GM23248 (cell line): ENCODE results near the gene TMEM145. TPM values are rescaled to one million over a fixed set of nuclear protein-coding genes. Genes with fewer than 3 reads are reported as not detected.
A peak's percentile ranks its signal among the peaks of the same experiment; 100 is the strongest.

Experiments used
- DNase-seq: peaks from one replicate; pipeline ENCODE4 v3.0.0-alpha.2; 2015
- H2AFZ ChIP-seq: fragments of 200-600 bp; sonication (generic); 2 replicates; pipeline ENCODE4 v1.6.1; 2016; ENCODE audit warnings: antibody characterized with exemption
- H3F3A ChIP-seq: fragments of 200-600 bp; sonication (generic); 2 replicates; pipeline ENCODE4 v1.6.1; 2016; ENCODE audit warnings: mild to moderate bottlenecking, antibody characterized with exemption, mixed run types; ENCODE audit not compliant: insufficient read depth
- H3K27ac ChIP-seq: fragments of 200-600 bp; sonication (generic); 2 replicates; pipeline ENCODE4 v1.5.1; 2016; ENCODE audit warnings: mild to moderate bottlenecking
- H3K27me3 ChIP-seq: fragments of 200-600 bp; sonication (generic); replicated peaks from 2 replicates; pipeline ENCODE4 v1.6.1; 2016; ENCODE audit warnings: mild to moderate bottlenecking; ENCODE audit not compliant: insufficient read depth
- H3K36me3 ChIP-seq: fragments of 200-600 bp; sonication (generic); 2 replicates; pipeline ENCODE4 v1.6.1; 2016; ENCODE audit warnings: low read depth, mild to moderate bottlenecking
- H3K4me1 ChIP-seq: fragments of 200-600 bp; sonication (generic); 2 replicates; pipeline ENCODE4 v1.6.1; 2016; ENCODE audit warnings: mild to moderate bottlenecking; ENCODE audit not compliant: insufficient read depth
- H3K4me2 ChIP-seq: fragments of 200-600 bp; sonication (generic); one replicate; pipeline ENCODE4 v1.6.1; 2016; ENCODE audit warnings: mild to moderate bottlenecking; ENCODE audit not compliant: unreplicated experiment
- H3K4me3 ChIP-seq: fragments of 200-600 bp; sonication (generic); 2 replicates; pipeline ENCODE4 v1.5.1; 2016; ENCODE audit warnings: mild to moderate bottlenecking
- H3K79me2 ChIP-seq: fragments of 200-600 bp; sonication (generic); 2 replicates; pipeline ENCODE4 v1.6.1; 2016; ENCODE audit warnings: mild to moderate bottlenecking; ENCODE audit not compliant: insufficient read depth
- H3K9ac ChIP-seq: fragments of 200-600 bp; sonication (generic); 2 replicates; pipeline ENCODE4 v1.6.1; 2016; ENCODE audit warnings: mild to moderate bottlenecking
- H3K9me2 ChIP-seq: fragments of 200-600 bp; sonication (generic); 2 replicates; pipeline ENCODE4 v1.6.1; 2016; ENCODE audit warnings: mixed run types, mild to moderate bottlenecking, moderate library complexity; ENCODE audit not compliant: insufficient read depth
- H3K9me3 ChIP-seq: fragments of 200-600 bp; sonication (generic); one replicate; pipeline ENCODE4 v1.6.1; 2017; ENCODE audit warnings: low read depth
- H4K20me1 ChIP-seq: fragments of 200-600 bp; sonication (generic); 2 replicates; pipeline ENCODE4 v1.6.0; 2016; ENCODE audit not compliant: insufficient read depth
- EZH2 ChIP-seq: fragments of 200-600 bp; sonication (generic); IDR thresholded peaks from 2 replicates; pipeline ENCODE4 v1.6.1; 2018; ENCODE audit warnings: antibody characterized with exemption, mild to moderate bottlenecking; ENCODE audit not compliant: insufficient read depth, poor library complexity, severe bottlenecking
- EZH2phosphoT487 ChIP-seq: fragments of 200-600 bp; sonication (generic); IDR thresholded peaks from 2 replicates; pipeline ENCODE4 v1.6.1; 2018; ENCODE audit warnings: antibody characterized with exemption, moderate library complexity, mild to moderate bottlenecking, low read depth; ENCODE audit not compliant: insufficient read depth
- WGBS, 2 experiments: methylation state at CpG; one replicate each; pipeline ENCODE4 v1.1.6; 2015 to 2017; ENCODE audit warnings: low lambda C conversion rate in 2 of 2, low coverage in 1 of 2; ENCODE audit errors: missing lambda C conversion rate in 2 of 2; 5-methylcytosine and 5-hydroxymethylcytosine counted together
- in situ Hi-C: fragments of 300-500 bp; cut with MboI; formaldehyde crosslinking; loops from 2 replicates; pipeline ENCODE4 v1.15.0; 2020
- polyA plus RNA-seq: library from polyadenylated mRNA; unstranded; fragments of >200 nt; fragmentation: Nextera tagmentation; extraction: Ambion mirVana; gene quantifications from 2 replicates; pipeline ENCODE4 v1.2.1, GENCODE V29; 2016
- total RNA-seq: library from RNA; depleted of rRNA; stranded (reverse); fragments of >200 nt; shearing (Covaris generic); gene quantifications from 2 replicates; pipeline ENCODE4 v1.2.3, GENCODE V29; 2014

The TMEM145 gene
- total and polyA plus RNA-seq, 2 experiments from 2014 or later, result not detected

GRCh38 chr19:42325896-42326771, 13.0 kb downstream of the TMEM145 start:
- WGBS, 2 experiments, result 4 to 6% methylated on average over 31 to 34 of the region's 37 CpGs
- in situ Hi-C loops, result no loop called here
- TF ChIP-seq EZH2phosphoT487 (no peak), EZH2 (no peak)
- Histone ChIP-seq H3F3A (no peaks in the 10 kb centered on the region), H3K9me2 (no peaks in the 10 kb centered on the region), H3K9me3 (no peaks in the 10 kb centered on the region), H4K20me1 (no peaks in the 10 kb centered on the region), H3K27me3 (peaks cover 18% of the 10 kb centered on the region), H3K36me3 (no peaks in the 10 kb centered on the region), H3K4me1 (peaks cover 5% of the 10 kb centered on the region; the same call in 1 of the 2 replicates), H3K79me2 (peaks cover 35% of the 10 kb centered on the region), H3K9ac (peak overlapping the region; percentile 77), H3K4me3 (peak overlapping the region; percentile 76), H3K4me2 (peak overlapping the region; percentile 82), H2AFZ (peak overlapping the region; percentile 83), H3K27ac (no peak overlapping the region)
- DNase-seq, result peak; percentile 51

DNA sequence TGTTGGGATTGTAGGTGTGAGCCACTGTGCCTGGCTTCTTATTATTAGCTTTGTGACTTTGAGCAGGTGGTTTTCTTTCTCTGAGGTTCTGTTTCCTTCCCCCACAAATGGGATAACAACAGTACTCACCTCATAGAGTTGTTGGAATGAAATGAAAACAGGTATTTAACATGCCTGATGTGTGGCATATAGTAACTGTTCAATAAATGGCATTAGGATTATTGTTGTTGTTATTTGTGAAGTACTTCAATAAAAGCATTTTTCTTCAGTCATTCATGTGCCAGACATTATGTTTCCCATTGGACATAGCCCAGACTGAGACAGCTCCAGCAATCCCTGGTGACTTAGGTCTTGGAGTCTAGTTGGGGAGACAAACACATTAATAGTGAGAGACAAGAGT, 13.9 kb downstream of the TMEM145 start:
- Histone ChIP-seq H4K20me1 (no peaks in the 10 kb centered on the region), H3K4me3 (no peak overlapping the region), H3K27me3 (peaks cover 18% of the 10 kb centered on the region), H3K36me3 (no peaks in the 10 kb centered on the region), H3K4me2 (no peak overlapping the region), H3K27ac (no peak overlapping the region), H3K4me1 (peaks cover 5% of the 10 kb centered on the region; the same call in 1 of the 2 replicates), H3K9ac (peak overlapping the region; percentile 77; the same call in 1 of the 2 replicates), H3K9me2 (no peaks in the 10 kb centered on the region), H2AFZ (no peak overlapping the region), H3F3A (no peaks in the 10 kb centered on the region), H3K9me3 (no peaks in the 10 kb centered on the region), H3K79me2 (peaks cover 35% of the 10 kb centered on the region)
- TF ChIP-seq EZH2, result no peak
- no peak for TF ChIP-seq EZH2phosphoT487
- DNase-seq, result no peak
- in situ Hi-C loops, result no loop called here

- DNase-seq, result no peak
- in situ Hi-C loops, result no loop called here
- H3K27me3 ChIP-seq, result peaks cover 18% of the 10 kb centered on the region
- TF ChIP-seq EZH2 (no peak), EZH2phosphoT487 (no peak)
- no peak overlapping the region for H3K9ac ChIP-seq
- H3K4me1 ChIP-seq, result peaks cover 5% of the 10 kb centered on the region; the same call in 1 of the 2 replicates
- H2AFZ ChIP-seq, result no peak overlapping the region
- H3F3A ChIP-seq, result no peaks in the 10 kb centered on the region
- H3K4me2 ChIP-seq, result no peak overlapping the region
- no peaks in the 10 kb centered on the region for H3K9me3 ChIP-seq
- H3K9me2 ChIP-seq, result no peaks in the 10 kb centered on the region
- no peaks in the 10 kb centered on the region for H3K36me3 ChIP-seq
- WGBS, 2 experiments, result 70 to 71% methylated on average over 5 of the region's 5 CpGs
- no peak overlapping the region for H3K4me3 ChIP-seq
- no peaks in the 10 kb centered on the region for H4K20me1 ChIP-seq
- no peak overlapping the region for H3K27ac ChIP-seq
- H3K79me2 ChIP-seq, result peaks cover 35% of the 10 kb centered on the region
Observed at GRCh38 chr19:42327381-42327780, 14.3 kb downstream of the TMEM145 start.

DNA sequence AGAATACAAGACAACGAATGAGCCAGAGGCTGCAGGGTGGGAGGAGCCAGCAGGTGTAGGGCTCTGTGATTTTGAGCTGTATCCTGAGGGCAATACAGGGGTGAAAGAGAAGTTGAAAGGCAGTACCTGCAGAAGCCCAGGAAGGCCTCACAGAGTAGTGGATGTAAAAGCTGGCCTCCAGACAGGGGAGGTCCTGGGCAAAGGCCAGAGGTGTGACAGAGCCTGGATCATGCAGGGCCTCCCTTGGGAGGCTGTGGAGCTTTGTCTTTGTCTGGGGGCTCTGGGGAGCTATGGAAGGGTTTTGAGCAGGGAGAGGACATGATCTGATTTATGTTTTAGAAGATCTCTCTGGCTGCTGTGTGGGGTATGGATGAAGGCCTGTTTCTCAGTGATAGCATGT, 15.0 kb downstream of the TMEM145 start:
- Histone ChIP-seq H3K9me2 (no peaks in the 10 kb centered on the region), H3K27ac (no peak overlapping the region), H3F3A (no peaks in the 10 kb centered on the region), H3K4me2 (no peak overlapping the region), H3K36me3 (no peaks in the 10 kb centered on the region), H3K9ac (no peak overlapping the region), H4K20me1 (no peaks in the 10 kb centered on the region), H3K79me2 (peaks cover 35% of the 10 kb centered on the region), H3K27me3 (peaks cover 12% of the 10 kb centered on the region), H3K4me1 (peaks cover 5% of the 10 kb centered on the region; the same call in 1 of the 2 replicates), H3K4me3 (no peak overlapping the region), H3K9me3 (no peaks in the 10 kb centered on the region), H2AFZ (no peak overlapping the region)
- TF ChIP-seq EZH2, result no peak
- no peak for TF ChIP-seq EZH2phosphoT487
- 38 to 43% methylated on average over 1 of the region's 1 CpG for WGBS, 2 experiments
- DNase-seq, result no peak
- in situ Hi-C loops, result no loop called here
